NCI-H2196 (cell line): Measurements from ENCODE around the gene MEF2A.

Source experiments
- DNase-seq: peaks from one replicate; lab custom pipeline; 2025; ENCODE audit not compliant: unreplicated experiment; lab: John Stamatoyannopoulos, UW

MEF2A gene

DNA sequence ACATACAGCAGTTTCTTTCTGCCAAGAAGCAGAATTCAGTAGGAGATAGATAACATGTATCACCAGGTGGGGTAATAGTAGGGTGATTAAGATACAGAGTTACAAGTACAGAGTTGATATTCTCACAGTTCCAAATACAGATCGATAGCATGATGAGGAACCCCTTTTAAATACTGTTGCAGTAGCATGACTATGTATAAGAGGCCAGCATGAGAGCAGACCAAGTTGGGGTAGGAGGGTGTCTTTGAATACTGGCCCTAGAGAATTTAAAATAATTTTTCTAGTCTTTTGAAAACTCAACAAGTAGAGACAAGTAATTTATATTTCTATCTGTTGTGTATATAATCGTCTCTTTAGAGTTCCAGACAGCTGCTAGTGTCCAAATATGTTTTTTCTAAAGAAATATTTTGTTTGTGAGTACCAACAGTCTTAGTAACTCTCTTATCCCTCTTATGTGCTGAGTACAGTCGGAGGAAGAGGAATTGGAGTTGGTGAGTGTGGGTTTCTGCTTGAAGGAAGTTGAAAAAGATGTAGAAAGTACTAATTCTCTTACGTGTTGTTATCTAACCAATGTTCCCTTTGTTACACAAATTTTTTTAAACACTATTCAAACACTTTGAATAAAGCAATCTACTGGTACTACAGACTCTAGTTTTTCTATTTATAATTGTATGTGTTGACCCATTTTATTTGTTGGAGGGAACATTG lies 137.3 kb downstream of the MEF2A start:
- no peak for DNase-seq

DNA sequence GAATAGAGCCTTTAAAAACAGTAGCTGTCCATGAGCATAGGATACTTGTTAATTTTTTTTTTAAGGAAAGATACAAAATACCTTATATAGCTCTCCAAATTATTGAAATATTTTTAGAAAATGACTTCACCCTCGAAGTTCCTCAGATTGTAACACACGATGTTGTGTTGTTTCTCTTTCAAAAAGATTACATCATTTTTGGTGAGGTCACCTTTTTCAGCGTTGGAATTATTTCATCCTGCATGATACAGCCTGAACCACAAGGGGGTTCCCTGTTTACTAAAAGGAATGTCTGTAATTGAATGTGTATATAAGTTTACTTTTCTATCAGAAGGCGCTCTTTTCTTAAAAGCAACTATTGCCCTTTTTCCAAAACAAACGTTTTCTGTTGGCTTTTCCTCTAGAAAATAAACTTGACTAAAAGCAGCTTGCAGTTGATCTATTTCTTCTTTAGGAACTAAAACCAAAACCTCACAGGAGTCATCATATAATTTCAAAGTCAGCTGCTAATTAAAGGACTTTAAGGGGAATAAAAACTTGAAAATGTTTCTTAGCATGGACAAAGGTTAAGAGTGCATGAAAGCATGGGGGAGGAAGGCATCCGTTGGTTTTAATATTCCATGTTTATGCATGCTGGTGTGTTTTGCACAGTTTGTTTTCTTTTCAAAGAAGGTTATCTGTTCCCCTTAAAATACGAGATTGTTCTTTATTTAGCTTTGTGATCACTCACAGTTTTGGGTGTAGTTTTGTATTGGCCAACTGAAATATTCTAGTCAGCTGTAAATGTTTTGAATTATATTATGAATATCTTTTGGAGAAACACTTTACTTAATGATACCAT lies 138.0 kb downstream of the MEF2A start:
- peak; percentile 21 for DNase-seq

DNA sequence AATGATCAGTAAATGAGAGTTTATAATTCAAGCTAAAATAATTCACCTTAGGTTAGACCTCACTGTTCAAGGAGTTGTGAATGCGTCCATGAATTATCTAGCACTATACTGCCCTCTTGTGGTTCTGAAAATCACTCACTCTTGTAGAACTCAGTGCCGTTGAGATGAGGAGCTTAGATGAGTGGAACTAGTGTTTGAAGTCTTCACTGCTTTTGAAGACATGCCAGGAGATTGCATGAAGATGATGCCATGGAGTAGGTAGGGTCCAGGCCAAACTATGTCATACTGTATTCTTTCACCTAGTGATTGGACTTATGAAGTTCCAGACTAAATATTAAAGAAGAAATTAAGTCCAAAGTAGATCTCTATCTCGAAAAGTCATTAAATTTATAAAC lies 138.7 kb downstream of the MEF2A start:
- DNase-seq, result peak; percentile 66

DNA sequence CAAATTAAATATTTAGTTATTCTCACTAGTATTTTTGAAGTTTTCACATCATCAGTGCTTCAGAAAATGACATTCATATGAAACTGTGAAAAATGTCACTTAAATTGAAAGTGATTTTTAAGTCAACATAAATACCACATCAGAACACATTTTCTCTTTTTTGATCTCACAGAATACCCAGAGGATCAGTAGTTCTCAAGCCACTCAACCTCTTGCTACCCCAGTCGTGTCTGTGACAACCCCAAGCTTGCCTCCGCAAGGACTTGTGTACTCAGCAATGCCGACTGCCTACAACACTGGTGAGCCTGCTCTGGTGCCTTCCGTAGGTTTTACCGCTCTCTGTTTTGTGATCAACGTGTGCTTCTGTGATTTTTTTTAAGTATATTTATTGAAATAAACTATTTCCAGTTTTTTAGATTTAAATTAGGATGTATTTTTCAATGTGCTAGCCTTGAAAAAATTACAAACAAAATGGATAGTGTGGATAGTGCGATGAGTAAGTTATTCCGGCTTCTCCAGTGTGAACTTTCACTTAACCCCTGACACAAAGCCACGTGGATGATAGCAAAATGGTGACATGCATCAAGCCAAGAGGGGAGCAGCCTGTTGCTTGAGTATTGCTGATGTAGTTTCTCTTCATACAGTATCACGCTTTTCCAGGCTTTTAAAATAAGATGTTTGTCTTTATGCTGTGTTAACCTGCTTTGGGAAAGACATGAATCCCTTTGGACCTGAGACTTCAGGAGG lies 140.9 kb downstream of the MEF2A start:
- DNase-seq, result no peak

DNA sequence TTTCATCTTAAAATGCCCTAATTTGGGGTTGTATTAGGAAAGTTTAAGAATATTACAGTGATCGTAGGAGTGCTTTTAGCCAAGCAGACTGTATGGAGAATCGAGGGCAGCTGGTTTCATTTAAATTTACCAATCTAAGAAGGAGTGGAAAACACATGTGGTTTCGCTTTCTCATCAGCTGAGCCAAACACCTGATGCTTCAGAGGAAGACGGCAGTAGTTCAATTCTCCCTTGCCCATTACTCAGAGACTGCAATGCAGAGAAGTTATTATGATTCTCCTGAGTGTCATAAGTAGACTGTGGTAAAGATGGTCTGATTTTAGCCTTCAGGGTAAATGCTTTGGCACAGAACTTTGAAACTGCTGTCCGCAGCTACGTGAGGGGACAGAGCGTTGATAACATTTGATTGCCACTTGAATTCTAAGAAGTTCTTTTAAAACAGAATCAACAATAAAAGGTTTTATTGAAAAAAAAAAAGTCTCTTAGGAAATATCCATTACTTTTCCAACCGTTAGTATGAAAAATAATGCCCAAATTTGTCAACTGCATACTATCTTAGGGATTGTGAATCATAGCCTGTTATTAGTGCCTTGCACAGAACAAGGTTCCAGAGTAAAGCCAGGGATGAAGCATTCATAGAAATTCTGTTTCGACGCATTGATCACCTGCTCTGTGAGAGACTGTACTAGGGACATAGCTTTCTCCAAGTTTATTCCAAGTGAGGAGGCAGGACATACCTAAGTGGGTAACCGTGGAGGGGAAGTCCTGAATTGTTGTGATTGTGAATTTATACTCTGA lies 141.9 kb downstream of the MEF2A start:
- DNase-seq, result no peak

DNA sequence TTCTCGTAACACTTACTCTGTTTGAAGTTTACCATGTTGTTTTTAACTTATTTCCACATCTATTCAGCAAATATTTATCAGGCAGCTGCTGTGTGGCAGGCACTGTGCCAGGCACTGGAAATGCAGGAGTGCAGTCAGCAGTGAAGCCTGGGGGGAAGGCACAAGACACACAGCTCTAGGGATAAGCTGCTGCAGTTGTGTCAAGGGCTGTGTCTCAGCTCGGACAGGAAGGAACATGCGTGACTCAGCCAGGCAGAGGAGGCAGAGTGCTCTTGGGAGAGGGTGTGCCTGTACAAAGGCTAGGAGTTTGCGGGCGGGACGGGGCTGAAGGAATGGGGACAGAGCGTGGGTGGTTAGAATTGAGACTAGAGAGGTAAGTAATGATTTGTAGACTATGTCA lies 142.8 kb downstream of the MEF2A start:
- no peak for DNase-seq

DNA sequence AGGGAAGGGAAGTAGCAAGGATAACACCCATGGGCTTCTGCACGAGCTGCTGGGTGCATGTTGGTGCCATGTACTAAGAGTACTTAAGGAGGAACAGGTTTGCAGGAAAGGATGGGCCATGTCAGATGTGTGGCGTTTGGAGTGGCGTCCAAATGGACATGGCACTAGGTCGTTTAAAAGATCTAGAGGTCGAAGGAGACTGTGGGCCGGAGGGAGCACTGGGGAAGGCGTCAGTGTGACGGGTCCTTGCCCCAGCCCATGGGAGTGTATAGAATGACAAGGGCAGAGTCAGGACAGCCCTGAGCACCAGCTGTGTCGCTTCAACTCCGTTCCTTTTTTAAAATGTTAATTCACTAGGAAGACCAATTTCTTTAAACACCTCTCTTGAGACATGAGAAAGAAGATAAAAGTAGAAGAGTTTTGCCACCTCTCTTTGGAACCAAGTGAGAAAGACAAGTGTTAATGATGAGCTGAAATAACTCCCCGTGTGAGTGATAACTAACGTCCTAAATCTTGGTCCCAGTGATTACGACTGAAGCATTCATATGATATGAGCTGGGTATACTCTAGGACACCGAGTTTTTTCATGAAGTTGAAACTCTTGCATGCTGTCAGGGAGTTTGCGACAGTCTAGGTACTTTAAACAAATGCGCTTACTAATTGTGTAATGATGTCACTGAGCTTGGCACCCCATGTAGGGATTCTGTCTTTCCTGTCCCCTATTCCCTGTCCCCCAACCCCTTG lies 143.6 kb downstream of the MEF2A start:
- DNase-seq, result no peak

DNA sequence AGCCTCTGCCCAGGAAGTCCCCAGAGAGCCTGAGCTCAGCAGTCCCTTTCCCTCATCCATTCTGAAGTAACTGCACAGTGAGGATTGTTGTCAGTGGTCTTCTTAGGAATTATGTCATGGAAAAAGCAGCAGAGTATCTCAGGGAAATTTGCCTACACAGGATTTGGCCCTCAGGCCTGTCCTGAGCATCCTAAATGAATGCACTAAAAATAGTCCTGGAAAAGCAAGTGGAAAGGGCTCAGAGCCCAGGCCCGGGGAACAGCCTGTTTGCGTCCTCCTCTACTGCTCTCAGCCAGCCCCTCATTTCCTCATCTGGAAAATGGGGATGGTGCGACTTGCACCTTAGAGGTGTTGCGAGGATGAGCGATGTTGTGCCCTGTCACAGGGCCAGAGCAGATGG lies 145.8 kb downstream of the MEF2A start:
- DNase-seq, result no peak

DNA sequence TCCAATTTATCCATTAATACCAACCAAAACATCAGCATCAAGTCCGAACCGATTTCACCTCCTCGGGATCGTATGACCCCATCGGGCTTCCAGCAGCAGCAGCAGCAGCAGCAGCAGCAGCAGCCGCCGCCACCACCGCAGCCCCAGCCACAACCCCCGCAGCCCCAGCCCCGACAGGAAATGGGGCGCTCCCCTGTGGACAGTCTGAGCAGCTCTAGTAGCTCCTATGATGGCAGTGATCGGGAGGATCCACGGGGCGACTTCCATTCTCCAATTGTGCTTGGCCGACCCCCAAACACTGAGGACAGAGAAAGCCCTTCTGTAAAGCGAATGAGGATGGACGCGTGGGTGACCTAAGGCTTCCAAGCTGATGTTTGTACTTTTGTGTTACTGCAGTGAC lies 146.6 kb downstream of the MEF2A start:
- DNase-seq, result no peak

DNA sequence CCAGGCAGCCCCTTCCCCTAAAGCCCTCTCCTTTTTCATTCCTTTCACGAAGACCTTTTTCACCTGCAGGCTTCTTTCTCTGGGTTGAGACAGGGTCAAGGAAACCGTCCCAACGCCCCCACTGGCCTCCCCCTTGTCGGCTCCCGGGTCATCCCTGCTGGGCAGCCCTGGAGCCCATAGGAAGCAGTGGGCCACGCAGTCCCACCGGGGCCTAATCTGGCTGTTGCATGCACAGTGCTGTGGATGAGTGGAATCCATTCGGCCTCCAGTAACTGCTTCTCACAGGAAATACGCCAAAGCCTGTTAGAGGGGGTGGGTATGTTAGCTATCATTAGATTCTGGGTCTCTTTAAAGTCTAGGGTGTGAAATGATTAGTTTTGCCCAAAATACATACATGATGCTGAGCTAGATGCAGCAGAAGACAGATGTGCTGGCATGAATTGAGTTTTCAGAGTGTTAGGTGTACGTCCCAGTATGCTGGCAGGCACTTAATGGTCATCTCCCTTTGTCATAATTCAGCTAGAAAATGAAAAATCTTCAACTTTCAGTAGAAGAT lies 150.8 kb downstream of the MEF2A start:
- no peak for DNase-seq

DNA sequence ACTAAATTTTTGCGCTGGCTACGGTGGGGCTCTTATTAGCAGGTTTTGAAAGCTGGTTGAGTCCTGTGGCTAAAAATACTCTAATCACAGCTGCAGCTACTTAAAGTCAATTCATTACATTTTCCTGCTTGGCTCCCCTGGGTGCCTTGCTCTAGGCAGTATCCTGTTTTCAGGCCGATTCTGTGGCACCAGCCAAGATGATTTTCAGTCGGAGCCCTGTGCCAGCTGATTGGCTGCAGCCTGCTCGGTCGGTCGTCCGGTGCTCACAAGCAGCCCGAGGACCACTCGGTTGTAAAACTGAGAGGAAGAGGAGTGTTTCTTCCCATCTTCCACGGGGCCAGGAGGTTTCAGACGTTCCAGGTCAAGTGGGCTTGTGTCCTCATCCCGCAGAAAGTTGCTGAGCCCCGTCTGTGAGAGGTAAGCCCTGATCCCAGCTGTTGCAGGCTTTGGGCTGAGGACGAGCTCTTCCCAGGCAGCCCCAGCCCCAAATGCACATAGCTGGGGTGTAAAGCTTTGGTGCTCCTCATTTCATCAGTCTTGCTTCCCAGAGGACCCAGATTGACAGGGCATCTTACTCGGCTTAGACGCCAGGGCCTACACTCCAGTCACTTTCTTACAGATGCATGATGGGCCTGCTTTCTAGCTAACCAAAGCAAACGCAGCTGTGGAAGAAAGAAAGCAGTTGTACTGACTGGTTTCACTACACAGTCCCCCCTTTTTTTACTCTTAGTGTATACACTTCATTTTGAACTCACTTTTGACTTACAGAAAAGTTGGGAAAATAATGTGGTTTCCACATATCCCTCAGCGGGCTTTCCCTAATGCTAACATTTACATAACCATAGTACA lies 151.6 kb downstream of the MEF2A start:
- DNase-seq, result no peak

DNA sequence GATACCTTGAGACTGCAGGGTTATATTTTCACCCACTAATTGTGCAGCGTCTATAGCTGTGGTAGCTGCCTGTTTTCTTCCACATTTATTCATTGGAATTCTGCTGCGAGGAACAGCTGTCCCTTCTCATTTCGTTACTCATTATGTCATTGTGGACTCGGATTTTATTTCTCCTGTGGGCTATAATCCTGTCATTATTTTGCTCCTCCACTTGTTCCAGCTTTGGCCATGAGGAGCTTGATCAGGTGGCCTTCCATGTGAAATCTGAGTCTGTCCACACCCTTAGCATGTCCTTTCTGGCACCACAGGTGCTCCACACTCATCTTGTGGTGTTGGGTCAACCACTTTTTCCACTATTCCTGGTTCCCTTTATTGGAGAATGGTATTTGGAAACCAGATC lies 152.6 kb downstream of the MEF2A start:
- no peak for DNase-seq

DNA sequence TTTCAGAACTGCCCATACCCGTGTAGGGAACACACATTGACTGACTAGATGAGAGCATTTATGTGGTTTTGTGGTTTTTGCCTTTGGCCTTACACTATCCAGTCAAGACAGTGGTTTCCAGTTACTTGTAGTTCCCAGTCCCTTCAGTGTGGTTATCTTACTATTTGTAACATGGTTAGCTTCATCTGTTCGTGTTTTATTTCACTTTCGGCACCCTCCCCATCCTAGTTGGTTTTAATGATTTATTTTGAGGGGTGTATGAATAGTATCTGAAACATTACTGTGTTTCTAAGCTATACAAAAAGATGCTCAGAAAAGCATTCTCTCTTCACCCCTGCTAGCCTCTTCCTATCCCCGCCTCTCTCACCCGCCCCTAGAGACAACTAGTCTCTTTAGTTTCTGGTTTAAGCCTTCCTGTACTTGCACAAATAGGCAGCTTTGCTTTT lies 153.3 kb downstream of the MEF2A start:
- DNase-seq, result no peak

DNA sequence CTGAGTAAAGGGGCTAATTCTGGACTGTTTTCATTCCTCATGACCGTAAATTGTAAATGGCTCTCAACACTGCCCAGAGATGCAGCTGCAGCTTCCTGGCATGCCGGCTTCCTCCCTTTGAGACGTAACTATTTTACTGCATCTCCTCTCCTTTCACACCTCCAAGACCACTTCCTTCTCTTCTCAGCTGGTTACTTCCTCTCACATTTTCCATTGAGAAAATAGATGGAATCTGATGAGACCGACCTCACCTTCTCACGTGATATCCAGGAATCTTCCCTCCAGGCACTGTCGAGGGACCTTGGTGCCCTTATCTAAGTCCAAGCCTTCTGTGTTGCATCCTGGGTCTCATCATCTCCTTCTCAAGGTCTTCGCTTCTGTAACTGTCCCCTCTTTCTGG lies 154.7 kb downstream of the MEF2A start:
- no peak for DNase-seq

DNA sequence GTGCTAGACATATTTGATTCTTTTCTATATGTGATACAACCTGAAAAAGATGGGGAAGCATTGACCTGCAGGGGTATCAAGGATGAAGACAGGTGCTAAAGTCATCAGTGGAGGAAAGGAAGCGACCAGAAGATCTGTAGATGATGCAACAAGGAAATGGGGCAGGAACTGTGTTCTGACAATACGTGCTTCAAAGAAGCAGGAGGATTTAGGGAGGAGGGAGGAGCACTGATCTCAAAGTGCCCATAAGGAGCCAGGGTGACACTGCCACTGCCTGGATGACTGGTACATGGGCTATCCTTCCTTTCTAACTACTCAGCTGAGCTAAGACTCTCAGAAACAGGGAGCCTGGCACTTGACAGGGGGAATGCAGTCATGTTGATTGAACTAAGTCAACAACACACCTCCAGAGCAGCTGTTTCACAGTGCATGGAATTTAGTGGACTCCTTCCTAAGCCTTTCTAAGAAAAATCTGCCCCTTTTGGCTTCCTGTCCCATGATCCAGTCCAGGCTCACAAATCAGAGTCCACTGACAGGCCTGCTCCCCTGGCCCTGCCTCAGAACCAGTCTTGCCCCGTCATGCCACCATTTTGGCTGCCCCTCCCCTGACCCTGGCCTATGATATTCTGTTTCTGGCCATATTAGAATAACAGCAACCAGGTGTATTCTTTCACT lies 155.5 kb downstream of the MEF2A start:
- no peak for DNase-seq

DNA sequence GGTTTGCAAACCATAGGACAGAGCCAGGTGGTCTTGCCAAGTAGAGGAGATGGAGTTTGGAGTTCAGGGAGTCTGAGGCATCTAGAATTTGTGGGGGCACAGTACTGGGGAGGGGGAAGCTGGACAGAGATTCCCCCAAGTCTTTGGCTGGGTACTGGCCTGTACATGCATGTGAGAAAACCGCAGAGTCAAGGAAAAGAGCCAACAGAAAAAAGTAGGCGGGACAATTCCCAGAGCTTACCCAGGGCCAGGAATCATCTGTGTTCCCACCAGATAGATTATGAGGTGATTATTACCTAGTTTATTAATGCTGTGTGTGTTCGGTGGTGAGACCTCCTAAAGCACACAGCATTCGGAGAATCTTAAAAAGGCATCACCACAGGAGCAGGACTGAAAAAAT lies 156.1 kb downstream of the MEF2A start:
- DNase-seq, result no peak

DNA sequence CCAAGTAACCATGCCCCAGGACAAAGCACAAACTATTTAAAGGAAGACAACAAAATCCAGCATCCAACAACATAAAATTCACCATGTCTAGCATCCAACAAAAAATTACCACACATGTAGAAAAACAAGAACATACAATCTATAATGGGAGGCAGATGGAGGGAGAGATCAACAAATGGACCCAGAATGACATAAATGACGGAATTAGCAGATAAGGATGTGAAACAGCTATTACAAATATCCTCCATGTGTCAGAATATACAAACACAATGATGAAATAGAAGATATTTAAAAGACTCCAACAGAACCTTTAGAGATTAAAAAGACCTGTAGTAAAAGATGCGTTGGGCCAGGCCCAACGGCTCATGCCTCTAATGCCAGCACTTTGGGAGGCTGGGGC lies 156.6 kb downstream of the MEF2A start:
- no peak for DNase-seq

DNA sequence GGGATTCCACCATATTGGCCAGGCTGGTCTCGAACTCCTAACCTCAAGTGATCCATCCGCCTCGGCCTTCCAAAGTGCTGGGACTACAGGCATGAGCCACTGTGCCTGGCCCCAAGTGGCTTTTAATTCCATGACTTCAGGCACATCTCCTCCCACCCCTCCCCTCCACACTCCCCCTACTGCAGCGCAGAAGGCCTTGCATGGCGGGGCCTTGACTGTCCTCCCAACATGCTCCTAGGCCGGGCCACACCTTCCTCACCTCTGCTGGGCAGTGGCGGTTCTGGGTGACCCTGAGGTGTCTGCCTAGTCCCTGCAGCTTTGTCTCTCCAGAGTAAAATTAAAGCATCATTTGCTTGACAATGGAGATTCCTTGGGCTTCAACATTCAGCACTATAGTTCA lies 160.5 kb downstream of the MEF2A start:
- no peak for DNase-seq

DNA sequence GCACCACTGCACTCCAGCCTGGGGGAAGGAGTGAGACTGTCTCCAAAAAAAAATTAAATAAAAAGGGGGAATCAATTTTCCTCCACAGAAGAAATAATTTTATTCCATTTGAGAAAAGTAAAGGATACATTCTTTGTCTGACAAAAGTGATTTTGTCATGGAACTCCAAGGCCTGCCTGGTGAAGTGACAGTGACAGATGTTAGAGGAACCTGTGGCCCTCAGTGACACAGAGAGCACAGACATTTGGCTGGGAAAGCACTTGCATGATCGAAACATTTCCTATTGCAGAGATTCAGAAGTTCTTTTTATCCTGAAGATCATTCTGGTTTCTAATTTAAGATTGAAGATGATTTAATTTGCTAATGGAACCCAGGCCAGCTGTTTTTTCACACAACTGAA lies 161.5 kb downstream of the MEF2A start:
- no peak for DNase-seq
